ENCODE data around the gene FRAT2.

Gene FRAT2

GRCh38 chr10:97373456-97373855 lies 38.9 kb upstream of the FRAT2 start:
- H3K36me3 ChIP-seq: peaks cover 49 to 100% (median 99%) of the 10 kb centered on the region in 11 experiments
- TF ChIP-seq Cebpa-rat (IDR thresholded peaks at IDR 0.05): no peak
- peaks cover 21 to 100% (median 93%) of the 10 kb centered on the region in 10 experiments for H3K4me1 ChIP-seq
- no peaks in the 10 kb centered on the region for H3K27me3 ChIP-seq
- no peak overlapping the region; a peak in 1 of 20 replicates for H3K4me3 ChIP-seq
- peak overlapping the region in 8 of 11 experiments; percentile 77 to 92 (median 84); a peak in 14 of 22 replicates for H3K4me2 ChIP-seq
- peak overlapping the region; percentile 57 to 100 (median 99); a peak in 21 of 22 replicates for H3K27ac ChIP-seq
- H4K20me1 ChIP-seq: no peaks in the 10 kb centered on the region
- H3K9ac ChIP-seq: peak overlapping the region in 10 of 11 experiments; percentile 47 to 97 (median 78); a peak in 15 of 22 replicates
- H3K9me3 ChIP-seq (replicated peaks in 1 of 11): no peaks in the 10 kb centered on the region

- H3K4me2 ChIP-seq: peak overlapping the region; percentile 64 to 92 (median 82)
- no peaks in the 10 kb centered on the region for H4K20me1 ChIP-seq
- no peaks in the 10 kb centered on the region for H3K9me3 ChIP-seq (replicated peaks in 1 of 11)
- H3K9ac ChIP-seq: peak overlapping the region; percentile 68 to 97 (median 80); a peak in 21 of 22 replicates
- peaks cover 30 to 100% (median 100%) of the 10 kb centered on the region in 10 experiments for H3K4me1 ChIP-seq
- peaks cover 39 to 100% (median 99%) of the 10 kb centered on the region in 11 experiments for H3K36me3 ChIP-seq
- TF ChIP-seq Cebpa-rat (IDR thresholded peaks at IDR 0.05): no peak
- peak overlapping the region in 2 of 10 experiments; percentile 3 to 9; a peak in 1 of 20 replicates for H3K4me3 ChIP-seq
- peak overlapping the region; percentile 57 to 100 (median 99) for H3K27ac ChIP-seq
- H3K27me3 ChIP-seq: no peaks in the 10 kb centered on the region
Observed at GRCh38 chr10:97372233-97372875, 37.8 kb upstream of the FRAT2 start.

- H3K4me3 ChIP-seq: 0 out of 20 replicates have a peak overlapping the region, but pooled peaks of 1 of the 10 experiments have one; percentile 9
Observed at GRCh38 chr10:97371696-97372095, 37.2 kb upstream of the FRAT2 start.

GRCh38 chr10:97367126-97367649 lies 32.7 kb upstream of the FRAT2 start:
- peak overlapping the region; percentile 85 to 97 (median 92) for H3K9ac ChIP-seq
- H3K36me3 ChIP-seq: peaks cover 49 to 96% (median 94%) of the 10 kb centered on the region in 11 experiments
- peak overlapping the region; percentile 66 to 92 (median 84) for H3K4me2 ChIP-seq
- peaks cover 57 to 100% (median 98%) of the 10 kb centered on the region in 10 experiments for H3K4me1 ChIP-seq
- peak overlapping the region in 4 of 10 experiments; percentile 1 to 21 (median 3); a peak in 5 of 20 replicates for H3K4me3 ChIP-seq
- no peaks in the 10 kb centered on the region for H3K27me3 ChIP-seq
- H3K9me3 ChIP-seq (replicated peaks in 1 of 11): peaks cover 0 to 6% (median 0%) of the 10 kb centered on the region in 11 experiments; a peak in 1 of 22 replicates
- no peaks in the 10 kb centered on the region for H4K20me1 ChIP-seq
- H3K27ac ChIP-seq: peak overlapping the region; percentile 96 to 100 (median 99)
- no peak for TF ChIP-seq Cebpa-rat (IDR thresholded peaks at IDR 0.05)

More at GRCh38 chr10:97371696-97372095, 37.2 kb upstream of the FRAT2 start:
- TF ChIP-seq Cebpa-rat (IDR thresholded peaks at IDR 0.05): no peak
- peak overlapping the region; percentile 64 to 92 (median 82) for H3K4me2 ChIP-seq
- no peaks in the 10 kb centered on the region for H3K27me3 ChIP-seq
- peak overlapping the region; percentile 57 to 100 (median 99) for H3K27ac ChIP-seq
- H3K9ac ChIP-seq: peak overlapping the region; percentile 17 to 97 (median 80); a peak in 21 of 22 replicates
- H3K36me3 ChIP-seq: peaks cover 43 to 100% (median 99%) of the 10 kb centered on the region in 11 experiments
- peaks cover 37 to 100% (median 100%) of the 10 kb centered on the region in 10 experiments for H3K4me1 ChIP-seq
- peaks cover 0 to 6% (median 0%) of the 10 kb centered on the region in 11 experiments; a peak in 1 of 22 replicates for H3K9me3 ChIP-seq (replicated peaks in 1 of 11)
- no peaks in the 10 kb centered on the region for H4K20me1 ChIP-seq

GRCh38 chr10:97366572-97366971 lies 32.0 kb upstream of the FRAT2 start:
- peak overlapping the region; percentile 85 to 97 (median 92) for H3K9ac ChIP-seq
- peaks cover 49 to 96% (median 93%) of the 10 kb centered on the region in 11 experiments for H3K36me3 ChIP-seq
- H3K4me1 ChIP-seq: peaks cover 54 to 100% (median 98%) of the 10 kb centered on the region in 10 experiments
- peak overlapping the region in 4 of 10 experiments; percentile 1 to 15 (median 6); a peak in 6 of 20 replicates for H3K4me3 ChIP-seq
- no peaks in the 10 kb centered on the region for H3K27me3 ChIP-seq
- H3K27ac ChIP-seq: peak overlapping the region; percentile 96 to 100 (median 99)
- H4K20me1 ChIP-seq: no peaks in the 10 kb centered on the region
- H3K4me2 ChIP-seq: peak overlapping the region; percentile 66 to 92 (median 84)
- no peak for TF ChIP-seq Cebpa-rat (IDR thresholded peaks at IDR 0.05)
- H3K9me3 ChIP-seq (replicated peaks in 1 of 11): peaks cover 0 to 6% (median 0%) of the 10 kb centered on the region in 11 experiments; a peak in 1 of 22 replicates

- peaks cover 49 to 100% (median 98%) of the 10 kb centered on the region in 10 experiments for H3K4me1 ChIP-seq
- peaks cover 0 to 6% (median 0%) of the 10 kb centered on the region in 11 experiments; a peak in 1 of 22 replicates for H3K9me3 ChIP-seq (replicated peaks in 1 of 11)
- peak overlapping the region; percentile 85 to 97 (median 92) for H3K9ac ChIP-seq
- peaks cover 46 to 96% (median 93%) of the 10 kb centered on the region in 11 experiments for H3K36me3 ChIP-seq
- H3K4me3 ChIP-seq: peak overlapping the region in 2 of 10 experiments; percentile 4 to 15; a peak in 4 of 20 replicates
- H4K20me1 ChIP-seq: no peaks in the 10 kb centered on the region
- peak overlapping the region; percentile 96 to 100 (median 99) for H3K27ac ChIP-seq
- H3K4me2 ChIP-seq: peak overlapping the region; percentile 66 to 92 (median 84)
- peak in 9 of 11 experiments; percentile 59 to 95 (median 79); a peak in 14 of 22 replicates for TF ChIP-seq Cebpa-rat (IDR thresholded peaks at IDR 0.05)
- H3K27me3 ChIP-seq: no peaks in the 10 kb centered on the region
Observed at GRCh38 chr10:97365761-97366351, 31.3 kb upstream of the FRAT2 start.

- no peak overlapping the region; a peak in 1 of 20 replicates for H3K4me3 ChIP-seq
- H3K4me1 ChIP-seq: peaks cover 48 to 100% (median 91%) of the 10 kb centered on the region in 10 experiments
- peak overlapping the region; percentile 42 to 97 (median 88); a peak in 15 of 22 replicates for H3K9ac ChIP-seq
- H3K9me3 ChIP-seq (replicated peaks in 1 of 11): peaks cover 0 to 6% (median 0%) of the 10 kb centered on the region in 11 experiments; a peak in 1 of 22 replicates
- H4K20me1 ChIP-seq: no peaks in the 10 kb centered on the region
- no peak for TF ChIP-seq Cebpa-rat (IDR thresholded peaks at IDR 0.05)
- H3K27me3 ChIP-seq: no peaks in the 10 kb centered on the region
- H3K4me2 ChIP-seq: peak overlapping the region in 9 of 11 experiments; percentile 53 to 88 (median 75); a peak in 16 of 22 replicates
- H3K36me3 ChIP-seq: peaks cover 47 to 96% (median 93%) of the 10 kb centered on the region in 11 experiments
- peak overlapping the region; percentile 37 to 100 (median 99); a peak in 21 of 22 replicates for H3K27ac ChIP-seq
Observed at GRCh38 chr10:97363071-97363470, 28.5 kb upstream of the FRAT2 start.

- no peak overlapping the region for H3K4me3 ChIP-seq
- H3K9me3 ChIP-seq (replicated peaks in 1 of 11): peaks cover 0 to 6% (median 0%) of the 10 kb centered on the region in 11 experiments; a peak in 1 of 22 replicates
- no peaks in the 10 kb centered on the region for H3K27me3 ChIP-seq
- peak overlapping the region; percentile 45 to 97 (median 88); a peak in 19 of 22 replicates for H3K9ac ChIP-seq
- H3K4me2 ChIP-seq: peak overlapping the region in 10 of 11 experiments; percentile 28 to 88 (median 74); a peak in 18 of 22 replicates
- TF ChIP-seq Cebpa-rat (IDR thresholded peaks at IDR 0.05): no peak
- H3K27ac ChIP-seq: peak overlapping the region; percentile 37 to 100 (median 99); a peak in 21 of 22 replicates
- no peaks in the 10 kb centered on the region for H4K20me1 ChIP-seq
- H3K4me1 ChIP-seq: peaks cover 42 to 100% (median 90%) of the 10 kb centered on the region in 10 experiments
- H3K36me3 ChIP-seq: peaks cover 47 to 96% (median 93%) of the 10 kb centered on the region in 11 experiments
Observed at GRCh38 chr10:97362310-97363033, 27.9 kb upstream of the FRAT2 start.
